Spleen (tissue), 11 donors: ENCODE data around the gene ZNF217. TPM values are rescaled to one million over a fixed set of nuclear protein-coding genes. Genes with fewer than 3 reads are reported as not detected.
A peak's percentile ranks its signal among the peaks of the same experiment; 100 is the strongest.

Experiments used
- DNase-seq: peaks from one replicate; pipeline ENCODE4 v3.0.0-alpha.2; 2020
- H3K27ac ChIP-seq, 8 donors: fragments of 200-600 bp; sonication (generic) in 7 of 8; 1 replicate in 4 of 8; 2 replicates in 4 of 8; pipeline versions ENCODE4 v1.5.0 to v1.8.0; 2016 to 2021; ENCODE audit warnings: inconsistent platforms in 4 of 8, mild to moderate bottlenecking in 4 of 8, moderate library complexity in 1 of 8
- H3K27me3 ChIP-seq, 7 donors: fragments of 200-600 bp; sonication (generic) in 6 of 7; replicated peaks in 1 of 7; 1 replicate in 4 of 7; 2 replicates in 3 of 7; pipeline versions ENCODE4 v1.5.0 to v1.8.0; 2016 to 2021; ENCODE audit warnings: inconsistent platforms in 3 of 7, mild to moderate bottlenecking in 1 of 7
- H3K36me3 ChIP-seq, 6 donors: fragments of 200-600 bp; sonication (generic) in 5 of 6; 1 replicate in 4 of 6; 2 replicates in 2 of 6; pipeline versions ENCODE4 v1.5.0 to v1.8.0; 2016 to 2021; ENCODE audit warnings: inconsistent platforms in 2 of 6
- H3K4me1 ChIP-seq, 6 donors: fragments of 200-600 bp; sonication (generic) in 5 of 6; 1 replicate in 3 of 6; 2 replicates in 3 of 6; pipeline versions ENCODE4 v1.5.0 to v1.8.0; 2016 to 2021; ENCODE audit warnings: inconsistent platforms in 3 of 6
- H3K4me3 ChIP-seq, 8 donors: fragments of 200-600 bp; sonication (generic) in 7 of 8; 1 replicate in 4 of 8; 2 replicates in 4 of 8; pipeline versions ENCODE4 v1.5.0 to v1.8.0; 2016 to 2021; ENCODE audit warnings: inconsistent platforms in 4 of 8, mild to moderate bottlenecking in 4 of 8, moderate library complexity in 2 of 8
- H3K9me3 ChIP-seq, 8 donors: fragments of 200-600 bp; sonication (generic) in 7 of 8; 1 replicate in 4 of 8; 2 replicates in 4 of 8; pipeline versions ENCODE4 v1.5.0 to v1.8.0; 2016 to 2021; ENCODE audit warnings: inconsistent platforms in 4 of 8
- POLR2A ChIP-seq, 3 donors: fragments of 450-650 bp; IDR thresholded peaks; one replicate each; pipeline ENCODE4 v1.5.1; 2017; ENCODE audit warnings: antibody characterized with exemption in 3 of 3, mild to moderate bottlenecking in 1 of 3
- POLR2AphosphoS5 ChIP-seq, 3 donors: sonication (generic); formaldehyde crosslinking; IDR thresholded peaks; one replicate each; pipeline ENCODE4 v1.5.1; 2017; ENCODE audit warnings: antibody characterized with exemption in 3 of 3
- WGBS, 5 donors: extraction: QIAGEN DNeasy Blood & Tissue Kit in 3 of 5; methylation state at CpG; one replicate each; pipeline versions ENCODE4 v1.1.5 to v1.1.7; 2013 to 2018; 5-methylcytosine and 5-hydroxymethylcytosine counted together
- intact Hi-C: fragments of 100-400 bp; cut with DNase I; formaldehyde crosslinking; loops from one replicate; pipeline ENCODE4 v1.15.0; 2023; ENCODE audit warnings: low total_unique reads
- polyA plus RNA-seq, 3 donors: library from polyadenylated mRNA; stranded (reverse); fragments of 200-250 nt; gene quantifications; one replicate each; pipeline ENCODE4 v1.2.1, GENCODE V29; 2013
- total RNA-seq, 7 donors: library from RNA; depleted of rRNA in 3 of 7; stranded (reverse); fragments of >200 nt in 3 of 7; fragmentation: NEBNext Ultra II Directional in 4 of 7; extraction: Animal tissue kit (Norgen Biotek cat#: 25700) in 4 of 7; gene quantifications; one replicate each; pipeline versions ENCODE4 v1.1.0 to v1.2.1, GENCODE V29; 2016 to 2021
- TF ChIP-seq, protein P1 (sequence below), 11 experiments: fragments of 200-600 bp in 7 of 11; fragments of 450-650 bp in 4 of 11; sonication (generic) in 4 of 11; IDR thresholded peaks in 8 of 11; conservative IDR thresholded peaks in 3 of 11; 1 replicate in 7 of 11; 2 replicates in 4 of 11; pipeline versions ENCODE4 v1.4.0 to v1.8.0; 2016 to 2021; ENCODE audit warnings: antibody characterized with exemption in 11 of 11, inconsistent platforms in 4 of 11, mild to moderate bottlenecking in 1 of 11
- donor health status: healthy with polysubstance abuse.
- donor health status: DM: no; HTN: no; CAD: no; lungs with moderate emphysema.
- donor health status: DM: no; HTN: no; CAD: no.
- donor health status: Bipolar disorder and iron deficiency.
- donor health status: healthy.
- donor health status: DM: no; HTN: no; CAD: no.
- donor health status: DM: yes; HTN: yes; CAD: no.

Gene ZNF217
- total and polyA plus RNA-seq, 10 donors, result 15.1 to 90.1 (median 74.1) TPM

DNA sequence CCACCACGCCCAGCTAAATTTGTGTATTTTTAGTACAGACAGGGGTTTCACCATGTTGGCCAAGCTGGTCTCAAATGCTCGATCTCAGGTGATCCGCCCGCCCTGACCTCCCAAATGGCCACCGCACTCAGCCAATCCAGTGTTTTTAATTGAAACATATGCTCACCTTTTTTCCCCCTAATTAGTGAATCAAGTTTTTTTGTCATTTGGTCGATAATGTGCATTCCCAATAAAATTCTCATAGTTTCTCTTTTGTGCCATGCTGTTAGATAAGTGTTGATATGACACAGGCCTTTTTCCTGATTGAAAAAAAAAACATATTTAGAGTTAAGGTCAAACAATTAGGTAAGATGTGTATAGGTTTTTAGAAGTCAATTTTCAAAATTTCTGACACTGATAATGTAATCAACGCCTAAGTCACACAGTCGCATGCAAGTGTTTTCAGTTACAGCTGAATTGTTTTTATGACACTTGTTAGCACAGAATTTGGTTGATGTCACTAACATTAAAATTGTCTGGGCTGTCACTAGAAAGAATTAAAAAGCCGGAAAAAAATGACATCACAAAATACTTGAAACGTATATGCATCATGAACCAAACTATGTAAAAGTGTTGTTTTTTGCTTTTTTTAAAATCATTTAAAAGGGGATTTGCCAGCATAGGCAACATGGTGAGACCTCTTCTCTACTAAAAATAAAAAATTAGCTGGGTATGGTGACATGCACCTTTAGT, 21.9 kb downstream of the ZNF217 start:
- no peak overlapping the region for H3K27ac ChIP-seq
- peaks cover 9 to 94% (median 57%) of the 10 kb centered on the region in 6 donors for H3K4me1 ChIP-seq
- no peaks in the 10 kb centered on the region for H3K9me3 ChIP-seq
- peaks cover 2 to 100% (median 94%) of the 10 kb centered on the region in 6 donors for H3K36me3 ChIP-seq
- no peaks in the 10 kb centered on the region for H3K27me3 ChIP-seq
- no peak for DNase-seq
- no peak overlapping the region for H3K4me3 ChIP-seq
- intact Hi-C loops, result loop anchor here (10.0 kb wide), 1 partner anchor 343 kb away; no protein-coding TSS in a partner anchor
- 91 to 97% (median 93%) methylated on average over 10 of the region's 10 CpGs for WGBS, 5 donors
- TF ChIP-seq POLR2AphosphoS5 (IDR thresholded peaks at IDR 0.05), result no peak
- no peak for TF ChIP-seq POLR2A (IDR thresholded peaks at IDR 0.05)

DNA sequence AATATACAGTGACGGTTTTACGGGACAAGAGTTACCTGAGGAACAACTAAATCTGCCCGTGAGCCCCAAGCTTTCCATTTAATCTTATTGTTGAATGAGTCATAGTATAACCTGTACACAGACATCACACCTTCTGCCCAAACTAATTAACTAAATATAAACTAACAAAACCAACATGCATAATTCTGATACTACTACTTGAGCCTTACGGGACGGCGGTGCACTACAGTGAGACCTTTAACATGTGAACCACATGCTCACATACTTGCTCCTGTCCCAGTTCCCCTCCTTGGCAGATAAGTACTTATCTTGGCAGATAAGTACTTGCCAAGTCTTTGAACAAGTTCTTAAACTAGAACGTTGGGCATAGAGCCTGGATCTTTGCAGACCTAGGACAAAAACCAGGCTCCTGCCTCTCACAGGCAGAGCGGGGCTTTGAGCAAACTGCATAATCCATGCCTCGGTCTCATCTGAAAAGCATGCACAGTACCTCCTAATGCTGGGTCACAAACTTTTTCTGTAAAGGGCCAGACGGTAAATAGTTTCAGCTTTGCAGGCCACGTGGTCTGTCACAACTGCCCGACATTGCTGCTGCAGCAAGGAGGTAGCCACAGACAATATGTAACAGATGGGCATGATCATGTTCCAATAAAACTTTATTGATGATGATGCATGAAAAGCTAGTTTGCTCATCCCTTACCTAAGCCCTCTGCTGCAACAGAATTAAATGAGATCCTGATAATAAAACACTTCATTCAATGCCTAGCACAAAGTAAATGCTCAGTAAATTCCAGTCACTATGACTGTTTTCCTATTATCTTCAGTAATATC, 23.0 kb downstream of the ZNF217 start:
- 78 to 89% (median 81%) methylated on average over 12 of the region's 12 CpGs for WGBS, 5 donors
- TF ChIP-seq POLR2A (IDR thresholded peaks at IDR 0.05) (no peak), POLR2AphosphoS5 (IDR thresholded peaks at IDR 0.05) (peak in 1 of 3 donors; percentile 25)
- TF ChIP-seq, protein P1, sequence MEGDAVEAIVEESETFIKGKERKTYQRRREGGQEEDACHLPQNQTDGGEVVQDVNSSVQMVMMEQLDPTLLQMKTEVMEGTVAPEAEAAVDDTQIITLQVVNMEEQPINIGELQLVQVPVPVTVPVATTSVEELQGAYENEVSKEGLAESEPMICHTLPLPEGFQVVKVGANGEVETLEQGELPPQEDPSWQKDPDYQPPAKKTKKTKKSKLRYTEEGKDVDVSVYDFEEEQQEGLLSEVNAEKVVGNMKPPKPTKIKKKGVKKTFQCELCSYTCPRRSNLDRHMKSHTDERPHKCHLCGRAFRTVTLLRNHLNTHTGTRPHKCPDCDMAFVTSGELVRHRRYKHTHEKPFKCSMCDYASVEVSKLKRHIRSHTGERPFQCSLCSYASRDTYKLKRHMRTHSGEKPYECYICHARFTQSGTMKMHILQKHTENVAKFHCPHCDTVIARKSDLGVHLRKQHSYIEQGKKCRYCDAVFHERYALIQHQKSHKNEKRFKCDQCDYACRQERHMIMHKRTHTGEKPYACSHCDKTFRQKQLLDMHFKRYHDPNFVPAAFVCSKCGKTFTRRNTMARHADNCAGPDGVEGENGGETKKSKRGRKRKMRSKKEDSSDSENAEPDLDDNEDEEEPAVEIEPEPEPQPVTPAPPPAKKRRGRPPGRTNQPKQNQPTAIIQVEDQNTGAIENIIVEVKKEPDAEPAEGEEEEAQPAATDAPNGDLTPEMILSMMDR (IDR thresholded peaks at IDR 0.05 in 8 of 11, conservative IDR thresholded peaks at IDR 0.05 in 3 of 11), result no peak
- H3K27ac ChIP-seq, result peak overlapping the region in 1 of 8 donors; percentile 18
- peaks cover 2 to 100% (median 94%) of the 10 kb centered on the region in 6 donors for H3K36me3 ChIP-seq
- no peaks in the 10 kb centered on the region for H3K9me3 ChIP-seq
- H3K4me1 ChIP-seq, result peaks cover 6 to 87% (median 47%) of the 10 kb centered on the region in 6 donors
- intact Hi-C loops, result loop anchor here (10.0 kb wide), 1 partner anchor 344 kb away; no protein-coding TSS in a partner anchor
- no peaks in the 10 kb centered on the region for H3K27me3 ChIP-seq
- H3K4me3 ChIP-seq, result no peak overlapping the region
- DNase-seq, result no peak

DNA sequence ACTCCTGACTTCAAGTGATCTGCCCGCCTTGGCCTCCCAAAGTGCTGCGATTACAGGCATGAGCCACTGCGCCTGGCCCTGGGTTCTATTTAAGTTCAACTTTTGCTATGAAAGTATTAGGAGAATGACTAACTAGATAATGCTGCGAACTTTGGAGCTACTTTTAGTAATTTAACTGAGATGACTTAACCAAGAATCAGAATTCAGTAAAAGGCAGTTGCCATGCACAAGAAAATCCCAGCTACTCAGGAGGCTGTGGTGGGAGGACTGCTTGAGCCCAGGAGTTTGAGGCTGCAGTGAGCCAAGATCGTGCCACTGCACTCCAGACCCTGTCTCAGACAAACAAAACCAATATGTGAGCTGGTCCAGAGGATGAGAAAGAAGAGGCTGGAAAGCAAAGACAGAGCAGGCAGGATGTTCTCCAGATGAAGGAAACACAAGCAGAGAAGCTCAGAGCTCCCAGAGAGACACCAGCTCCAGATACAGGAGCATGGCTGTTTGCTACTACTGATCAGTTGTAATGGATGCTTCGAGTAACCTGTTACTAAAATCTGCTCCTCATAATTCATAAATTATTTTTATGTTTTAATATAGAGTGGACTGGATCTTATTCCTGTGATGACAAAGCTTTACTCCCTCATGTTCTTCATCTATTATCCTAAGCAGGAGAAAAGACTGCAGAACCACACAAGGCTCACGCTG, 23.9 kb downstream of the ZNF217 start:
- Histone ChIP-seq H3K4me1 (peaks cover 5 to 83% (median 43%) of the 10 kb centered on the region in 6 donors), H3K36me3 (peaks cover 2 to 100% (median 94%) of the 10 kb centered on the region in 6 donors), H3K9me3 (no peaks in the 10 kb centered on the region), H3K27me3 (no peaks in the 10 kb centered on the region), H3K27ac (peak overlapping the region in 1 of 8 donors; percentile 18), H3K4me3 (no peak overlapping the region)
- TF ChIP-seq POLR2AphosphoS5 (IDR thresholded peaks at IDR 0.05), result peak; percentile 4 to 18 (median 10)
- TF ChIP-seq, protein P1 (IDR thresholded peaks at IDR 0.05 in 8 of 11, conservative IDR thresholded peaks at IDR 0.05 in 3 of 11), result no peak
- intact Hi-C loops, result loop anchor here (10.0 kb wide), 1 partner anchor 345 kb away; no protein-coding TSS in a partner anchor
- WGBS, 5 donors, result 91 to 97% (median 91%) methylated on average over 7 of the region's 7 CpGs
- DNase-seq, result no peak

DNA sequence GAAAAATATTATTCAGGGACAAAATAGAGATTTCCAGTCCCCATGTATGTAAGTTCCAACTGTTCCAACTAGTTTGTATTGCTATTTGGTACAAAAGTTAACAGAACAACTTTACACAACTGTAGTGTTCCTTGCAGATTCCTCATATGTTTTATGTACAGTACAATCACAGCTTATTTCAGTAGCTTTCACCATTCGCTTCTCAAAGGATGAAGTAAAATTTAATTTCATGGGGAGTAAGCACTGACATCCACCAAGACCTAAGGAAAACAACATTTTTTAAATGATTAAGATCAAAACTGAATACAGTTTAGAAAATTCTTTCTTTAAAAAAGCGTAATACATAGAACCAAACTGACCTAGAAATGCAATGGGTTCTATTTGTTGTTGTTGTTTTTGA, 24.6 kb downstream of the ZNF217 start:
- Histone ChIP-seq H3K4me1 (peaks cover 5 to 82% (median 36%) of the 10 kb centered on the region in 6 donors), H3K27me3 (no peaks in the 10 kb centered on the region), H3K4me3 (no peak overlapping the region), H3K27ac (no peak overlapping the region), H3K9me3 (no peaks in the 10 kb centered on the region), H3K36me3 (peaks cover 2 to 100% (median 90%) of the 10 kb centered on the region in 6 donors)
- no peak for TF ChIP-seq POLR2AphosphoS5 (IDR thresholded peaks at IDR 0.05)
- TF ChIP-seq POLR2A (IDR thresholded peaks at IDR 0.05), result no peak
- TF ChIP-seq, protein P1 (IDR thresholded peaks at IDR 0.05 in 8 of 11, conservative IDR thresholded peaks at IDR 0.05 in 3 of 11), result no peak
- intact Hi-C loops, result no loop called here
- DNase-seq, result no peak
- WGBS, 5 donors, result 96 to 98% (median 97%) methylated on average over 2 of the region's 2 CpGs
